Calu3 (cell line): ENCODE measurements around the gene TBX18. TPM values are rescaled to one million over a fixed set of nuclear protein-coding genes. Genes with fewer than 3 reads are reported as not detected.

Experiments
- BruUV-seq: library from RNA; stranded (reverse); fragments of 400-500 nt; replicated peaks from 2 replicates; lab custom pipeline; 2021; lab: Mats Ljungman, UMichigan
- CTCF ChIA-PET: fragments of 300-600 bp; sonication (Branson Sonifier 250); formaldehyde crosslinking; loops from one replicate; lab custom pipeline; 2022; ENCODE audit warnings: antibody characterized with exemption; lab: Charles Lee
- DNase-seq: peaks from one replicate; pipeline ENCODE4 v3.0.0; 2022
- H3K27ac Mint-ChIP-seq: one replicate; pipeline ENCODE4 v1.8.0; 2022; ENCODE audit warnings: mixed read lengths; ENCODE audit not compliant: unreplicated experiment
- H3K27me3 Mint-ChIP-seq: one replicate; pipeline ENCODE4 v1.8.0; 2022; ENCODE audit warnings: mixed read lengths; ENCODE audit not compliant: unreplicated experiment
- H3K36me3 Mint-ChIP-seq: one replicate; pipeline ENCODE4 v1.8.0; 2022; ENCODE audit warnings: mild to moderate bottlenecking, moderate library complexity, mixed read lengths; ENCODE audit not compliant: insufficient read depth, unreplicated experiment
- H3K4me1 Mint-ChIP-seq: one replicate; pipeline ENCODE4 v1.8.0; 2022; ENCODE audit warnings: mild to moderate bottlenecking, low read depth, mixed read lengths; ENCODE audit not compliant: unreplicated experiment
- H3K4me3 Mint-ChIP-seq: one replicate; pipeline ENCODE4 v1.8.0; 2022; ENCODE audit warnings: mild to moderate bottlenecking, low read depth, moderate library complexity, mixed read lengths; ENCODE audit not compliant: unreplicated experiment
- H3K9me3 Mint-ChIP-seq: one replicate; pipeline ENCODE4 v1.8.0; 2022; ENCODE audit warnings: low read depth, mixed read lengths; ENCODE audit not compliant: unreplicated experiment
- intact Hi-C: fragments of 100-400 bp; cut with micrococcal nuclease; formaldehyde crosslinking; loops from one replicate; pipeline ENCODE4 v1.10.0; 2022; ENCODE audit not compliant: unreplicated experiment
- total RNA-seq: library from RNA; stranded (reverse); gene quantifications from 2 replicates; pipeline ENCODE4 v1.2.3, GENCODE V29; 2022
- TF ChIP-seq, protein P1 (sequence below): fragments of 200-600 bp; IDR thresholded peaks from one replicate; pipeline ENCODE4 v1.8.0; 2022; ENCODE audit warnings: antibody characterized with exemption; ENCODE audit not compliant: unreplicated experiment

The TBX18 gene
- total RNA-seq, 1 experiment from 2014 or later = 48.5 TPM

DNA sequence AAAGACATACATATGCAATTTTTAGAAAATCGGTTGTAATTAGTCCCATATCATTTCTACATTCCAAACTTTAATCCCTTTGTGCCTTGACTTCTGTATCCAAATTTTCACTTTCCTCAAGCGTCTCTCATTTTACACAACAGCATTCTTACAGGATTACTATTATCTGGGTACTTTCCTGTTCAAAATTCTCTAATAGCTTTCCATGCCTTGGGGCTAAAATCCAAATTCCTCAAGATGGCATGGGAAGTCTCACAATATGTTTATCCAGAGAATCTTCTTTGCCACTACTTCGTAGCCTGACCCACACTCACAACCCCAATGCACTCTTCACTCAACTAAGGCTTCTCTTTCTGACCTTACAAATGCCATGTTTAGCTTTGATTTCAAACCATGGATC is 125.0 kb downstream of the TBX18 start:
- H3K27ac Mint-ChIP-seq = peak overlapping the region; percentile 21
- H3K4me3 Mint-ChIP-seq = no peak overlapping the region

DNA sequence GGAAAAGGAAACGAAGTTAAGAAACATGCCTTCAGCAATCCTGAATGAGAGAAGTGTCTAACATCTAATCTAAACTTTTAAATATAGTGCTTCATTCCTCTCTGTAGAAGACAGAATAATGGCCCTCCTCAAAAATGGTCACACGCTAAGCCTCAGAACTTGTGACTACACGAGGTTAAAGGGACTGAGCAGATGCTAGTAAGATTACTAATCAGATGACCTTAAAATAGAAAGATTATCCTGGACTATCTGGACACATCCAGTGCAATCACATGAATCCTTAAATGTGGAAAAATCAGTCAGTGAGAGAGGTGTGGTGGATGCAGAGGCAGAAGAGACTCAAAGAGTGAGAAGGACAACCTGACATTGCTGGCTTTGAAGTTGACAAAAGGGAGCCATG is 126.1 kb downstream of the TBX18 start:
- Mint-ChIP-seq H3K36me3 (peaks cover 16% of the 10 kb centered on the region), H3K27ac (no peak overlapping the region), H3K27me3 (no peaks in the 10 kb centered on the region), H3K4me3 (no peak overlapping the region), H3K4me1 (peaks cover 67% of the 10 kb centered on the region), H3K9me3 (peaks cover 4% of the 10 kb centered on the region)
- intact Hi-C loops = no loop called here
- TF ChIP-seq, protein P1, sequence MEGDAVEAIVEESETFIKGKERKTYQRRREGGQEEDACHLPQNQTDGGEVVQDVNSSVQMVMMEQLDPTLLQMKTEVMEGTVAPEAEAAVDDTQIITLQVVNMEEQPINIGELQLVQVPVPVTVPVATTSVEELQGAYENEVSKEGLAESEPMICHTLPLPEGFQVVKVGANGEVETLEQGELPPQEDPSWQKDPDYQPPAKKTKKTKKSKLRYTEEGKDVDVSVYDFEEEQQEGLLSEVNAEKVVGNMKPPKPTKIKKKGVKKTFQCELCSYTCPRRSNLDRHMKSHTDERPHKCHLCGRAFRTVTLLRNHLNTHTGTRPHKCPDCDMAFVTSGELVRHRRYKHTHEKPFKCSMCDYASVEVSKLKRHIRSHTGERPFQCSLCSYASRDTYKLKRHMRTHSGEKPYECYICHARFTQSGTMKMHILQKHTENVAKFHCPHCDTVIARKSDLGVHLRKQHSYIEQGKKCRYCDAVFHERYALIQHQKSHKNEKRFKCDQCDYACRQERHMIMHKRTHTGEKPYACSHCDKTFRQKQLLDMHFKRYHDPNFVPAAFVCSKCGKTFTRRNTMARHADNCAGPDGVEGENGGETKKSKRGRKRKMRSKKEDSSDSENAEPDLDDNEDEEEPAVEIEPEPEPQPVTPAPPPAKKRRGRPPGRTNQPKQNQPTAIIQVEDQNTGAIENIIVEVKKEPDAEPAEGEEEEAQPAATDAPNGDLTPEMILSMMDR = no peak
- CTCF ChIA-PET = no interaction called here
- no TSS peak for BruUV-seq
- no peak for DNase-seq

More for the DNA sequence above, 125.0 kb downstream of the TBX18 start:
- H3K4me1 Mint-ChIP-seq = peaks cover 78% of the 10 kb centered on the region
- H3K27me3 Mint-ChIP-seq = no peaks in the 10 kb centered on the region
- DNase-seq = no peak
- CTCF ChIA-PET = no interaction called here
- no TSS peak for BruUV-seq
- peaks cover 4% of the 10 kb centered on the region for H3K9me3 Mint-ChIP-seq
- intact Hi-C loops = no loop called here
- H3K36me3 Mint-ChIP-seq = peaks cover 22% of the 10 kb centered on the region
- TF ChIP-seq, protein P1 = no peak
